ENCODE measurements around the gene COL8A1.
A peak's percentile ranks its signal among the peaks of the same experiment; 100 is the strongest.
"Not testable (repeated sequence)": the region's sequence is repeated elsewhere in the genome, so short reads cannot be mapped to it uniquely, and the experiment has no call there.

The COL8A1 gene

DNA sequence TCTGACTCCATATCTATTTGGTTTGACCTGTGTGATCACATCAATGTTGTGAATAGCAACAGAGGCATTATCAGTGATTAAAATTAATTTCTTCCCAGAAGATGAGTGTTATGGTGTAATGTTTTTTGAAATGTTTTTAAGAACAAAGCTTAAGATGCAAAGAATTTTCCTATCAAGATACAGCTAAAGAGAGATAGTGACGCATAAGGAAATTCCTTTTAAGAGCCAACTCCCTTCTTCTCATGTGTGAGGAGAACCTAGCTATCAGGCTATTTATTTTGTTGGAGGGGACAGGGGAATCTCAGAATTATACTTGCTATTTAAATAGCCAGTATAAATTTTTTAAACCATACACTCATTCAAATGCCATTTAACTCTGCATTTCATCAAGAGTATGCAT, 71.3 kb downstream of the COL8A1 start:
- DNase-seq (ENCODE audit: low spot score), result no peak

DNA sequence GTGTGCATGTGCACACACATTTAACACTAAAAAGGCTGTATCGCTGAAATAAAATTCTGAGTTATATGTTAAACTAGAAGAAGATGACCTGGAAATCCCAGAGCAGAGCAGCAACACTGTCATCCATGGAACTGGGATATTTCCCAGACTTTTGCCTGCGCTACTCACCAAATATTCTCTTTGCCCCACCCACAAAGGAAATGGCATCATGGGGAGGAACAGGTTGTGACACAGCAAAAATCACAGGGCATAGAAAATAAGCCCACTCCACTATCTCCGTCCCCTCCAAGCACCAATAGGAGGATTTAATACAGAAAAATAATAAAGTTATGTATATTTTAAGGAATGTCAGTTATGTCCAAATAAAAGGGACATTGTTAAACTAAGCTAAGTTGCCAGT, 71.7 kb downstream of the COL8A1 start:
- no peak for DNase-seq (ENCODE audit: low spot score)

DNA sequence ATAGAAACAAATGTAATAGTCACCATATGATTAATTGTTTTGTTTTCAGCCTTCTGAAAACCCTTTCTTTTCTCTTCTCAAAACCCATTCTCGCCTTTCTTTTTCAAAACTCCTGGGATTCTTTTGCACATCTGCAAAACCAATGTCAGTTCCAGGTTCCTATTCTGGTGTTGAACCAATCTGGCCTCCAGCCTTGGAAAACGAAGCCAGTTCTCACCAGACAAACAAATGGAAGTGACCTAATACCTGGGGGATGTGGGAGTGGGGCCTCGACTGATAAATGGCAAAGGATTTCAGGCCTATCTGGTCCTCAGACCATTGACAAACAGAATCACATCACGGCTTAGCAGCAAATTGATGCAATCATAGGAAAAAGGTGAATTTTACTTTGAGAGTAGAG, 73.0 kb downstream of the COL8A1 start:
- DNase-seq (ENCODE audit: low spot score), result no peak

DNA sequence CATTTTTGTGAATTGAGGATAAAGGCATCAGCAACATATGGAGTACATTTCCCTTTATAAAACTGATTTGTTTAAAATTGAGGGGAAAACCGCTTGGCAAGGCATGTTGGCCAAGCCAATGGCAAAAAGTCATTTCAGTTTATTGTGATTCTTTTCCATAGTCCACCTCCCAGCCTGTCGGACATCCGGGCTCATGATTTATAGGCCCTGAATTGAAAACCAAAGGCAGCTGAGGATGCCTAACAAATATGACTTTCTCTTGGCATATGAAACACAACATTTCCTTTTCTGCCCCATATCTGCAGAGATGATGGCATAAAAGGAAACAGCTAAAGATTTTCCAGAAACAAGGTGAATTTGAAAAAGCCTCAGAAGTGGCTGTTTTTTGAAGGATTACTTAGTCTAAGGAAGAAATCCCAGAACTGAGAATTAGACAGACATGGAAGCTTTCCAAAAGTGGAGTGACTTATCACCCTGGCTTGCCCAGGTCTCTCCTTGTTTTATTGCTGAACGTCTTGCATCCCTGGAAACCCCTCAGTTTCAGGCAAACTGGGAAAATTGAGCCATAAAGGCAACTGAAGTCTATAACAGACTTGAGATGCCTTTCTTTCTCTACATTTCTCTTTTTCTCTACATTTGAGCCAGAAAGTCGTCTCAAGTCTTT, 74.0 kb downstream of the COL8A1 start:
- DNase-seq (ENCODE audit: low spot score), result no peak

DNA sequence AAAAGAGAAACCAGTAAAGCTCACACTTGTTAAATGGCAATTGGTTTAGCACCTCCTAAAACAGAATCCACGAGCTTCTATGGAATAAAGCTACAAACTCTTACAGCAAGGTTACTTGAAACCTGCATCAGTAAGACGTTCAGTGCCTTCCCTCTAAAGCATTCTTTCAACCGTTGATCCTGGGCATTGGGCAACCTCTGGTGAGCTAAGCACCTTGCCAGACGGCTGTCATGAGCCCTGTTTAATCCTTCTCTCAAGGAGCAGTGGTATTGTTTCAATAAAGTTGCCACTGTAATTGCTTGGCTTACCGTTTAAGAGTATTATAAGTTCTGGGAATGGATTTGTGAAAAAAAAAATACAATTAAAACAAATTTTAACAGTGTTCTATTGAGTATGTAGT, 75.0 kb downstream of the COL8A1 start:
- DNase-seq (ENCODE audit: low spot score), result no peak

DNA sequence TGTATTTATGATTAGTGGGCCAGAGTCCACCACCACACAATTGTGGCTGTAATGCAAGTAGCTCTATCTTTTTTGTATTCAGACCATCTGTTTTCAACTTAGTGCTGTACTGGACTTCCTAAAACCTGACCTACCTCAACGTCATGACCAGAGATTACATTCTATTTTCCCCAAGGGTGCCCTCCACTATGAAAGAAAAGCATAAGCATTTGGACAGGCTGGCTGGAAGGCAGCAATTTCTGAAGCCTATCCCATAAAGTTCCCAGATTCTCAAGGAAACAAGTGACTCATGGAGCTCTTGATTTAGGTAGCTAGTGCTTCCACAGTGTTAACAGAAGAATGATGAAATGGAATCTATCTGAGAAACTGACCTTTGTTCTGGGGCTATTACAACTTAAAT, 75.8 kb downstream of the COL8A1 start:
- DNase-seq (ENCODE audit: low spot score), result no peak

DNA sequence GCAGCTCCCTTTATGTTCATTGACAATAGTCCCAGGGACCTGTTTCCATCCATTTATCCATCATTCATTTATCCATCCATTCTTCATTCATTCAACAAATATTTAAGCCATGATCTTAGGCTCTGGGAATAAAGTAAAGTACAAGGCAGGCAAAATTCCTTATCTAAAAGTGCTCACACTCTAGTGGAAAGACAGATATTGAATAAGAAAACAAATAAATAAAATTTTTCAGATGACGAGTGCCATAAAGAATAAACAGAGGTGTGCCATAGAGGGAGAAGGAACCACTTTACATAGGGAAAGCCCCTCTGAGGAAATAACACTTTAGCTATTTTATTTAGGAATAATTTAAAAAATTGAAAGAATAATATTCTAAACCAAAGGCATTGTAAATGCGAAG, 76.2 kb downstream of the COL8A1 start:
- no peak for DNase-seq (ENCODE audit: low spot score)

DNA sequence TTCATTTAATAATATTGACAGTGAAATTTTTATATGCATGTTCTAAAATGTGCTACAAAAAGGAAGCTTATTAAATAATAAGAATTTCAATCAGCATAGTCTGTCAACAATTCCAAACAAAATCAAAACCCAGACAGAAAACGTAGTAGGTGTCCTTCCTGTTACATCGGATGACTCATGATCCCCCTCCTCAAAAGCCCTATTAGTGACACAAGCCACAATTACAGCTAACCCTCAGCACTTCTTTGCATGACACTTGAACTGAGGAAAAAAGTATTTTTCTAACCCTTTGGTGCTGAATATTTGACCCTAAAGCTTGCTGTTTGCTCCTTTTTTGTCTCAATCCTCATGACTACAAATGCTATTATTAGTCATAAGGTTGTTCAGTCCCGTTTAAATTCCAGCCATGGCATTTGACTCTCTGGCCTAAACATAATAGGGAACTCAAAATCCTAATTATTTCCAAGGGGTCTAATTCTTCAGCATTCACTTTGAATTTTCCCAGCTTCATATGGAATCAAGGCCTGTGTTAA, 78.1 kb downstream of the COL8A1 start:
- DNase-seq (ENCODE audit: low spot score), result no peak

DNA sequence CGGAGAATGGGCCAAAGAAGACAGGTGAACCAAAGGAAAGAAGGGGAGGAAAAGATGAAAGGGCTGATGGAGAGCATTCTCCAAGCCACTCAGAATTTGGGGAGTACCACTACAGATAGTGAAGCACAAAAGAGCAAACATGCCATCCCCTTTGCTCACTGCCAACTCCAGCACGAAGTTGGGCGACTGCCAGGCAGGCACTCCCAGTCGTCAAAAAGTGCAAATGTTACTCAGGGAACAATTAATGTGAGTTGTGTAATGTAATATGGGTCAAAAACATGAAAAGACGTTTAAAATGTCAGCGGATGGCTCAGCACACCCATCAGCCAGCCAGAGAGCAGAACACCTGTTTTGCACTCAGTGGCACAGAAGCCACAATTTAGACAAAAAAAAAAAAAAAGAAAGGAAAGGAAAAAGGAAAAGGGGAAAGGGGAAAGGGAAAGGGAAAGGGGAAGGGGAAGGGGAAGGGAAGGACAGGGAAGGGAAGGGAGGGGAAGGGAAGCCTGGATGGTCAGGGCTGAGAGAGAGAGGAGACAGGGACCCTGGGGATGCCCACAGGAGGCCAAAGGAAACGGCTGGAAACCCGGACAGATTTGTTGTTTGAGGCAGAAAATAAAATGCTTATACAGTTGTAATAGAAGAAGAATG, 82.7 kb downstream of the COL8A1 start:
- no peak for DNase-seq (ENCODE audit: low spot score)

DNA sequence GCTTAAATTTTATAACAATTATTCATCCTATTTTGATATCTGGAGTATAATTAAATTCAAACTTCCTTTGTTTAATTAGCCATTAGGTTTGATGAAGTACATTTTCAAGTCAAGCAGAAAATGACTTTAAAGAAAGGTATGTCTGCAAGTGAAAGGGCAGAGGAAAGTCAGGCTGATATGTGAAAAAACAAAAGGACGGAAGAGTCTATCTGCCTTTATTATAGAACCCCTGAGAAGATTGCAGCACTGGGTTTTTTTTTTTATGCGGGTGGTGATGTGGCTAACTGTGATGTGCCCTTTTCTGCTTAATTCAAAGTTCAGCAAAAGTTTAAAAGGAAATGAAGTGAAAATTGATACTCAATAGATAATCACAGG, 83.2 kb downstream of the COL8A1 start:
- DNase-seq (ENCODE audit: low spot score), result no peak

DNA sequence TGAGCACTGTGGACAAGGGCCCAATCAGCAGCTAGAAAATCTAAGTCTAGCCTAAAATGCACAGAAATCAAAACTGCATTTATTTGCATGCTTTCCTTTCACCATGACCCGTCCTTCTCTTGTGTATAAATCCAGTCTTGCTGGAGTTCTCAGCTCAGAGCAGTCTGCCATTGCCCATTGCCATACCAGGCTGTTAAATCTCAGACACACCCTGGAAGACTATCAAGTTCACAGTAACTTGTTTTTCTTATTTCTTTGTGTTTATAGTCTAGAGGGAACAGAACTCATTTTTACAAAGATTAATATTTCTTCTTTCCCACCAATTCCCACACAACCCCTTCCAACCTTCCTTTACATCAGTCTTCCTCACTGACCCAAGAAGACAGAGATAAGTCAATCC, 85.9 kb downstream of the COL8A1 start:
- no peak for DNase-seq (ENCODE audit: low spot score)

DNA sequence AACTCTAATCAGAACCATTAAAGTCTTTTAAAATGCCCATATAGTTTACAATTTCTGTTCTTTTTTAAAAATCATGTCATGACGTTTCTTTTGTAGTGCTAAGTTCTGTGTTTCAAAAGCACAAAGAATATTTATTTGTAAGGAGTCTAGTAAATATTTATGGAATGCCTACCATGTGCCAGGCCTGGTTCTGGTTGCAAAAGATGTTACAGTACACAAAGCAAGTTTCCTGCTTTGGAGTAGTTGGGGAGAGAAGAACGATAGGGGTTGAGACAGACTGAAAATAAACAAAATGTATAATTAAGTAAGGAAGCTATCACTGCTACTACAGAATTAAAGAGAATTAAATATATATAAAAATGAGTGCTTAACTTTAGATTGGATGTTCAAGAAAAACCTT, 92.5 kb downstream of the COL8A1 start:
- no peak for DNase-seq (ENCODE audit: low spot score)

DNA sequence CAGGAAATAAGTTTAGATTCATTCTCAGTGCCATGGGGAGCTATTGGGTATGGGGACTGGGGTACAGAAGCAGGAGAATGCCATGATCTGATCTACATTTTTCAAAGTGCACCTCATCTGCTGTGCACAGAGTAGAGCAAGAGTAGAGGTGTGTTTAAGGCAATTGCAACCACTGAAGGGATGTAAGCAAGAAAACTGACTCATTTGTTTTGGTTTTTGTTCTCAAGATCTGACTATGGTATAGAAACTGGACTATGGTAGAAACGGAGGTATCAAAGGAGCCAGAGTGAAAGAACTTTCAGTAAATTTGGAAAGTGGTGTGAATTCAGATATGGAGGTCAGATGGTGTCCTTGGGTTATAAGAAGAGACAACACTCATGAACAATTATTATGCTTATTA, 93.1 kb downstream of the COL8A1 start:
- no peak for DNase-seq (ENCODE audit: low spot score)

DNA sequence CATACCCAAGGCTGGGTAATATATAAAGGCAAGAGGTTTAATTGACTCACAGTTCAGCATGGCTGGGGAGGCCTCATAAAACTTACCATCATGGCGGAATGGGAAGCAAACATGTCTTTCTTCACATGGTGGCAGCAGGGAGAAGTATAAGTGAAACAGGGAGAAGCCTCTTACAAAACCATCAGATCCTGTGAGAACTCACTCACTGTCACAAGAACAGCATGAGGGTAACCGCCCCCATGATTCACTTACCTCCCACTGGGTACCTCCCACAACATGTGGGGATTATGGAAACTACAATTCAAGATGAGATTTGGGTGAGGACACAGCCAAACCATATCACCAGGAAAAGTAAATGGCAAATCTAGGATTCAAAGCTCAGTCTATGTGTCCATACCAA, 102.0 kb downstream of the COL8A1 start:
- not testable (repeated sequence) for DNase-seq (ENCODE audit: low spot score)

DNA sequence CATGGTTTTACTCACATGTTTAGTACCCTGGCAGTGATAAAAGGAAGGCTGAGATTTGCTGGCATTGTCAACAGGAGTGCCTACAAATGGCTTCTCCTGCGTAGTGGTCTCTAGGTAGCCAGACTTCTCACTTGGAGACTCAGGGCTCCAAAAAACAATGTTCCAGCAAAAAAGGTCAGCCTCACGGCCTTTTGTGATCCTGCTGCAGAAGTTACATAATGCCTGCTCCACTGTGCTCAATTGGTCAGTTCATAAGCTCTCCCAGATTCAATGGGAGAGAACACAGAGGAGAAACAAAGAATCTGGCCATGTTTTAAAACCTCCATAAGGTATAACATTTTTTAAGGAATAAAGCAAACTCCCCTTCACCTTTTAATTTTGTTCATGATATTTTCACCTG, 103.2 kb downstream of the COL8A1 start:
- no peak for DNase-seq (ENCODE audit: low spot score)

DNA sequence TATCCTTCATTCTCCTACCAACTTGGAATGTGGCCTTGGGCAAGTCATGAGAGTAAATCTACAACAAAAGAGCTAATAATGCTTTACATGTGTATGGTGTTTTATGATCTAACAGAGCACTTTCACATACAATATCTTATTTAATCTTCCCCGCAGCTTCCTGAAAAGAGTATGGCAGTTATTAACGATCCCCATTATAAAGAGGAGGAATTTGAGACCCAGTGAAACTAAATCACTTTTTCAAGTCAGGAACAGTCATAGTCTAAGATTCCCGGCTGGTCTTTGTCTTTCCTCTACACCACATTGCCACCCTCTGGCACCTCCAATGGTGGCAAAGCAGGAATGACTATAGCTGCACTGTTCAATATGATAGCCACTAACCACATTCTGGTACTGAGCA, 109.5 kb downstream of the COL8A1 start:
- no peak for DNase-seq (ENCODE audit: low spot score)

DNA sequence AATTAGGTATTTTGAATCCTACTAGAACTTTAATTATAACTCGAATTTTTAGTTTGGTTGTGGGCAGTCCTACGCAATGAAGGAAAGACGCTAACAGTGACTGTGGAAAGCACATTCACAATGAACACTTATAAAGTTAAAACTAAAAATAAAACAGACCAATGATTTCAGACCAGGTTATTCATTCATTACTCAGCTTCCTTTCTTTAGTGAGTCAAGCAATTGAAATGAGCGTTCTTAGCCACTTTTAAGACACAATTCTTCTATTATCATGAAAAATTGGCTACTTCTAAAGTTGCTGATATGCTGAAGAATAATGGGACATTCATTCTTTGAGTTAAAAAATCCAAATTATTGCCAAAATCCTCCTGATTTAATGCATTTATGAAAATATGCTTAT, 113.3 kb downstream of the COL8A1 start:
- DNase-seq (ENCODE audit: low spot score), result no peak

DNA sequence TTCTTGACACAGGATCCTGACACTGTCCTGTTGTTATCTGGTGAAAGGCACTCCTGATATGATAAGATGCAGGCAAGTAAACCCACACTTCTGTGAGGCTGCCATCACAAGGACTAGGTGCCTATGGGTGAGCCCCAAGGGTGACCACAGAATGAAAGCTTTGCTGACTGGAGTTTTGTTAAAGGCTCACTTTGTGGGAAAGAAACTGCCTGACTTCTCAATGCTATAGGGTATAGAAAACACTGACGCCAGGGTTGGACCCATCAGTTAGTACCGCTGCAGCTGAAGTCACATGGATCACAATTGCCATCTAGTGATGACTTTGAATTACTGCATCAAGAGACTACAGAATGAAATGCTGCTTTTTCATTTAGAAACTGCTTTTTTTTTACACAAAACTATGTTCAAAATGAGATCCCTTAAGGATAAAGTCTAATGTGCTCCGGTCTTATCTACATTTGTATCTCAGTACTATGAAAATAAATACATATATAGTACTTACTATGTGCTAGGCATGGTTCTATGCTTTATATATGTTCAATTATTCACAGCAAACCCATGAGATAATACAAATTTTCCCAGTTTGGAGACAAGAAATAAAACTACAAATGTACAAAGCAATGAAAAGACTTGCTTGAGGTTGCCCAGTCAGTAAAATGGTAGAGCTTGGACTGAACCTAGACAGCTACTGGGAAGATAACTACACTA, 115.0 kb downstream of the COL8A1 start:
- peak; percentile 38 for DNase-seq (ENCODE audit: low spot score)

DNA sequence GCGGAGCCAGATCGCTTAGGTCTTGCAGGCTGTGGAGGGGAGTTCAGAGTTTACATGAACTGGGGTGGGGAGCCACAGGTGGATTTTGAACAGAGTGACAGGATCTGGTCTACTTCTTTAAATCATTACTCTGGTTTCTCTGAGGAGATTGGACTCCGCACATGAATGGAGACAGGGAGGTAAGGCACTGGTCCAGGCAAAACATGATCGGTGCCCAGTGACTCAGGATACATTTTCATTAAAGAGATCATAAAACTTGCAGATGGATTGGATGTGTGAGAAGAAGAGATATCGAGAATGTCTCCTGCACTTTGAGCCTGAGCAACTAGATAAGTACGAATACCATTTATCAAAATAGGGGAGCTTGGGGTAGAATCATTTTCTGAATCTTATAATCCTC, 117.4 kb downstream of the COL8A1 start:
- DNase-seq (ENCODE audit: low spot score), result no peak

DNA sequence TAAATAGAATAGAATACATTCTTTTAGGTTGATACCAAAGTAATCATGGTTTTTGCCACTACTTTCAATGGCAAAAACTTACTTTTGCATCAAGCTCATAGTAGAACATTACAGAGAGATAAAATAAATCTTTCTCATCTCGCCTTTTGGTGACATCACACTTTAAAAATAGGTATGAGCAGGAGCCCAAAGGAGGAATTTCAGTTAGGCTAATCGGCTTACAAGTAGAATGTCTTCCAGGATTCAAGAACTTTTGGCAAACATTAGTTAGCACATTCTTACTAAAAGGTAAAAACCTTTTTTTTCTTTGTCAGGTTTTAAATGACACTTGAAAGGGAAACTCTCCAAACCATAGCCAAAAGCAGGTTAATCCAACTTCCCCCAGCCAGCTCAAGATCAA, 119.6 kb downstream of the COL8A1 start:
- DNase-seq (ENCODE audit: low spot score), result no peak

DNA sequence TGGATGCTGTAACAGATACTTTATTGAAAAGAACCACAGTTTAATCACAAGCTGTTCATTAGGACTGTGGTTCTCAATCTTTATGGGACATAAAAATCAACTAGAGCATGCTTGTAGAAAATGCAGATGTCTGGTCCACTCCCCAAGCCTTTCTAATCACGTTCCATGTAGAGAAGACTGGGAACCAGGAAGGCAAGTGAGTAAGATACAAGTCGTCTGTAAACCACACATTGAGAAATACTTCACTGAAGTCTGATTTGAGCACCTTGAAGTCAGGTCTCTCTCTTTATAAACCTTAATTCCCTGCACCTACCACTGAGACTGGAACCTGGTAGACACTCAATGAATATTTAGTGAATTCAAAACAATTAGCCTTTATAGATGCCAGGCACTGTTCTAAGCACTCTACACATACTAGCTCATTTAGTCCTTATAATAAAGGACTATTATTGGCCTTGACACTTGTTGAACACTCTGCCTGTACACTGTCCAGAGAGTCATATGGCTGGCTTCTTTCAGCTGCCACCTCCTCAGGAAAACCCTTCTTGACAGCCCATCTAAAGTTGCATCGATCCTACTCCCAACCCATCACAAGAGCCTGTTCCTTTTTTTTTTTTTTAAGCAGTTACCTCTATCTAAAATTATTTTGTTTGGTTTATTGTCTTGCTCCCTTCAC, 120.2 kb downstream of the COL8A1 start:
- no peak for DNase-seq (ENCODE audit: low spot score)

DNA sequence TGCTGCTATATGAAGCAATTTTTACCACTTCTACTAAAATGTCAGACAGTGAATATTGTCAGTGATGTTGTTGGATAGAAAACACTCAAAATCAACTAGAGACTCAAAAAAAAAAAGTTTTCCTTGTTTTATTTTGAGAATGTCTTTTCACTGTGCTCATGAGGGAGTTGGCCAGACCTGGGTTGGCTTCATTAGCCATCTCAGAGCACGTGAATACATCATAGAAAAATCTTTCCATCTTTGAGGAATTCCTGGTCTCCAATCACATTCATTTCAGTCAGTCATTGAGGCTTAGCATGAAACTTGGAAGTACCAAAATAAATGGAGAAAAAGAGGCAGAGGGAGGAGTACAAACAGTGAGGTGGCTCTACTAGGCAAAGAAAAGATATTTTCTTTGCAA, 121.6 kb downstream of the COL8A1 start:
- no peak for DNase-seq (ENCODE audit: low spot score)

DNA sequence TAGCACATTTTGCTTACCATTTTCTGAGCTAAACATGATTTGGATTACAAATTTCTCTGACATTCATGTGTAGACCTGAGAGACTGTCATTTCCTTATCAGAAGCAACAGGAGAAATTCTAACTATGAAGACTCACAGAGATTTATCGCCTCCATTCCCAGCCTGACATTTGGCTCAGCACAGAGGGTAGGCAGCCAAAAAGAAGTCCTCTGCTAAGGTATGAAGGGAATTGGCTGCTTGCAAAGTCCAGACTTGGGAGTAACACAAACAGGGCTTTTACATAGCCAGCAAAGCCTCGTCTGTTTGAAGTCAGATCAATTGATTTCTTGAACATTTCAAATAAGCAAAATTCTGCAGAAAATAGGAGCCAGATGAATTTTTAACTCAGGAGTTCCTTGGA, 122.2 kb downstream of the COL8A1 start:
- DNase-seq (ENCODE audit: low spot score), result no peak
